Calu3 (cell line): ENCODE results near the gene TAS1R3. TPM values are rescaled to one million over a fixed set of nuclear protein-coding genes. Genes with fewer than 3 reads are reported as not detected.

Source experiments
- BruUV-seq: library from RNA; stranded (reverse); fragments of 400-500 nt; replicated peaks from 2 replicates; lab custom pipeline; 2021; lab: Mats Ljungman, UMichigan
- CTCF ChIA-PET: fragments of 300-600 bp; sonication (Branson Sonifier 250); formaldehyde crosslinking; loops from one replicate; lab custom pipeline; 2022; ENCODE audit warnings: antibody characterized with exemption; lab: Charles Lee
- DNase-seq: peaks from one replicate; pipeline ENCODE4 v3.0.0; 2022
- H3K27ac Mint-ChIP-seq: one replicate; pipeline ENCODE4 v1.8.0; 2022; ENCODE audit warnings: mixed read lengths; ENCODE audit not compliant: unreplicated experiment
- H3K27me3 Mint-ChIP-seq: one replicate; pipeline ENCODE4 v1.8.0; 2022; ENCODE audit warnings: mixed read lengths; ENCODE audit not compliant: unreplicated experiment
- H3K36me3 Mint-ChIP-seq: one replicate; pipeline ENCODE4 v1.8.0; 2022; ENCODE audit warnings: mild to moderate bottlenecking, moderate library complexity, mixed read lengths; ENCODE audit not compliant: insufficient read depth, unreplicated experiment
- H3K4me1 Mint-ChIP-seq: one replicate; pipeline ENCODE4 v1.8.0; 2022; ENCODE audit warnings: mild to moderate bottlenecking, low read depth, mixed read lengths; ENCODE audit not compliant: unreplicated experiment
- H3K4me3 Mint-ChIP-seq: one replicate; pipeline ENCODE4 v1.8.0; 2022; ENCODE audit warnings: mild to moderate bottlenecking, low read depth, moderate library complexity, mixed read lengths; ENCODE audit not compliant: unreplicated experiment
- H3K9me3 Mint-ChIP-seq: one replicate; pipeline ENCODE4 v1.8.0; 2022; ENCODE audit warnings: low read depth, mixed read lengths; ENCODE audit not compliant: unreplicated experiment
- intact Hi-C: fragments of 100-400 bp; cut with micrococcal nuclease; formaldehyde crosslinking; loops from one replicate; pipeline ENCODE4 v1.10.0; 2022; ENCODE audit not compliant: unreplicated experiment
- total RNA-seq: library from RNA; stranded (reverse); gene quantifications from 2 replicates; pipeline ENCODE4 v1.2.3, GENCODE V29; 2022
- TF ChIP-seq, protein P1 (sequence below): fragments of 200-600 bp; IDR thresholded peaks from one replicate; pipeline ENCODE4 v1.8.0; 2022; ENCODE audit warnings: antibody characterized with exemption; ENCODE audit not compliant: unreplicated experiment

TAS1R3 gene
- total RNA-seq, 1 experiment from 2014 or later, result 0.42 TPM

DNA sequence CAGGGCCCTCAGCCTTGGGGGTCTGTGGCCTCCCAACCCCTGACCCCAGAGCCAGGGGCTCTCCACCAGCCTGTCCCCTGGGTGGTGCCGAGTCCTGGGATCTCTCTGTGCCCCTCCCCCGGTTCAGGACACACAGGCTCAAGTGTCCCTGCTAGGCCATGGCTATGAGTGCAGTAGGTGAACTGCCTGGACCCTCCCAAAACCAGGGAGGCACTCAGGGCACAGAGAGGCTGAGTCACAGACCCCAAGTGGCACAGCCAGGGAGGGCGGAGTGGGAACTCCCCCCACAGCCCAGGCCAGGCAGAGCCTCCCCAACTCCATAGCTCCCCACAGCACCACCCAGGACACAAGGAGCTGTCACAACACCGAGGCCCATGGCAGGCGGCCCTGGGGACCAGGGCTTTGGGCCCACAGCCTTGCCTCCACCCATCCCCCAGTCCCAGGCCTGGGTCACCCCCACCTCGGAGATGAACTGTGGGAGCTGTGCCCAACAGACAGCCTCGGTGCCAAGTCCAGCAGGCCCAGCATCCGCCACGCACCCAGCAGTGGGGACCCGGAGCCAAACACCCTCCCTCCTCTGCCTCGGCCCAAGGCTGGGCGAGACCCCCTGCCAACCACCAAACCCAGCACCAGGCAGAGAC is 14.9 kb downstream of the TAS1R3 start:
- BruUV-seq, result no TSS peak
- intact Hi-C loops, result no loop called here
- H3K27ac Mint-ChIP-seq, result peak overlapping the region; percentile 79
- H3K36me3 Mint-ChIP-seq, result peaks cover 52% of the 10 kb centered on the region
- TF ChIP-seq, protein P1, sequence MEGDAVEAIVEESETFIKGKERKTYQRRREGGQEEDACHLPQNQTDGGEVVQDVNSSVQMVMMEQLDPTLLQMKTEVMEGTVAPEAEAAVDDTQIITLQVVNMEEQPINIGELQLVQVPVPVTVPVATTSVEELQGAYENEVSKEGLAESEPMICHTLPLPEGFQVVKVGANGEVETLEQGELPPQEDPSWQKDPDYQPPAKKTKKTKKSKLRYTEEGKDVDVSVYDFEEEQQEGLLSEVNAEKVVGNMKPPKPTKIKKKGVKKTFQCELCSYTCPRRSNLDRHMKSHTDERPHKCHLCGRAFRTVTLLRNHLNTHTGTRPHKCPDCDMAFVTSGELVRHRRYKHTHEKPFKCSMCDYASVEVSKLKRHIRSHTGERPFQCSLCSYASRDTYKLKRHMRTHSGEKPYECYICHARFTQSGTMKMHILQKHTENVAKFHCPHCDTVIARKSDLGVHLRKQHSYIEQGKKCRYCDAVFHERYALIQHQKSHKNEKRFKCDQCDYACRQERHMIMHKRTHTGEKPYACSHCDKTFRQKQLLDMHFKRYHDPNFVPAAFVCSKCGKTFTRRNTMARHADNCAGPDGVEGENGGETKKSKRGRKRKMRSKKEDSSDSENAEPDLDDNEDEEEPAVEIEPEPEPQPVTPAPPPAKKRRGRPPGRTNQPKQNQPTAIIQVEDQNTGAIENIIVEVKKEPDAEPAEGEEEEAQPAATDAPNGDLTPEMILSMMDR, result no peak
- no peaks in the 10 kb centered on the region for H3K9me3 Mint-ChIP-seq
- H3K4me3 Mint-ChIP-seq, result peak overlapping the region; percentile 80
- no peak for DNase-seq
- H3K4me1 Mint-ChIP-seq, result peaks cover 24% of the 10 kb centered on the region
- CTCF ChIA-PET, result interaction anchor here (0.6 kb wide), 1 partner anchor 29 kb away, joined by 3 read pairs; the partner anchor contains the start of gene AURKAIP1
- no peaks in the 10 kb centered on the region for H3K27me3 Mint-ChIP-seq

DNA sequence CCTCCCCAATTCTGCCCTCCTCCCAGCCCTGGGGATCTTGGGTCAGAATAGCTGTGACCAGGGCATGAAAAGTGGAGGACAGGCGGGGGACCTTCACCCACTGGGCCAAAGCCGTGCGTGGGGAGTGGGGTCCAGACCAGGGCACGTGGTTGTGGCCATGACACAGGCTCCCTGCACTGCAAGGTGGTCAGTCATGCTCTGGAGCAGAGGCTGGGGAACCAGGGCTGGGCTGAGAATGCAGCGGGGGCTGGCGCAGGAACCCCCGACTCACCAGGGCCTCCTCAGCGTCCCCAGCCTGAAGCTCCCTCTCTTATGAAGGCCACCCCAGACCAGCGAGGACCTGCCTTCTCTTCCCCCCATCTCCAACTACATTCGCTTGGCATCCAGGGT is 15.4 kb downstream of the TAS1R3 start:
- intact Hi-C loops, result no loop called here
- TF ChIP-seq, protein P1, result no peak
- Mint-ChIP-seq H3K9me3 (no peaks in the 10 kb centered on the region), H3K36me3 (peaks cover 48% of the 10 kb centered on the region), H3K4me1 (peaks cover 24% of the 10 kb centered on the region), H3K4me3 (peak overlapping the region; percentile 80), H3K27ac (peak overlapping the region; percentile 79), H3K27me3 (no peaks in the 10 kb centered on the region)
- CTCF ChIA-PET, result no interaction called here
- no TSS peak for BruUV-seq
- DNase-seq, result no peak

DNA sequence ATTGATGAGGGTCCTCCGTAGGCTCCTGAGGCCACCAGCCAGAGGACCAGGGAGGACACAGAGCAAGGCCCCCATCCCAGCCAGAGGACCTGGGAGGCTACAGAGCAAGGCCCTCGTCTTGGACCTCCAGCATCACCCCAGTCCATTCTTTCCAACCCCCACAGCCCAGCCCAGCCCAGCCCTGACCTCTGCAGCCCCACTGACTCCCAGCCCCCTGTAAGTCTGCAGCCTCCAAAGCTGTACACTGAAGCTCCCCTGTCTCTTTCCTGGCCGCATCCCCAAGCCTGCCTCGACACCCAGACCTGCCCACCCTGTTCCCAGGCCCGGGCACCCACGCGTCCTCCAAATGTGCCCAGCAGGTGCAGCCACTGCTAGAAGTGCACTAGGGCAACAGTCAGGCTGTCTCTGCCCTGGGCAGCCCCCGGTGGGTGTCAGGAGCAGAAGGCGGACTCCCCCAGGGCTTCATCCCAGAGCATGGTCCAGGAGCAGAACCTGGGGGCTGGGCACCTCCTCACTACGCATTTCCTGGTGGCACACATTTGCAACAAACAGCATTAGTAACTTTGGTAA is 16.0 kb downstream of the TAS1R3 start:
- H3K9me3 Mint-ChIP-seq, result no peaks in the 10 kb centered on the region
- TF ChIP-seq, protein P1, result no peak
- peak overlapping the region; percentile 80 for H3K4me3 Mint-ChIP-seq
- intact Hi-C loops, result no loop called here
- H3K27ac Mint-ChIP-seq, result peak overlapping the region; percentile 79
- peaks cover 24% of the 10 kb centered on the region for H3K4me1 Mint-ChIP-seq
- H3K36me3 Mint-ChIP-seq, result peaks cover 51% of the 10 kb centered on the region
- no peak for DNase-seq
- BruUV-seq, result no TSS peak
- CTCF ChIA-PET, result interaction anchor here (1.6 kb wide), 1 partner anchor 56 kb away, joined by 4 read pairs; no protein-coding TSS in a partner anchor
- H3K27me3 Mint-ChIP-seq, result no peaks in the 10 kb centered on the region

DNA sequence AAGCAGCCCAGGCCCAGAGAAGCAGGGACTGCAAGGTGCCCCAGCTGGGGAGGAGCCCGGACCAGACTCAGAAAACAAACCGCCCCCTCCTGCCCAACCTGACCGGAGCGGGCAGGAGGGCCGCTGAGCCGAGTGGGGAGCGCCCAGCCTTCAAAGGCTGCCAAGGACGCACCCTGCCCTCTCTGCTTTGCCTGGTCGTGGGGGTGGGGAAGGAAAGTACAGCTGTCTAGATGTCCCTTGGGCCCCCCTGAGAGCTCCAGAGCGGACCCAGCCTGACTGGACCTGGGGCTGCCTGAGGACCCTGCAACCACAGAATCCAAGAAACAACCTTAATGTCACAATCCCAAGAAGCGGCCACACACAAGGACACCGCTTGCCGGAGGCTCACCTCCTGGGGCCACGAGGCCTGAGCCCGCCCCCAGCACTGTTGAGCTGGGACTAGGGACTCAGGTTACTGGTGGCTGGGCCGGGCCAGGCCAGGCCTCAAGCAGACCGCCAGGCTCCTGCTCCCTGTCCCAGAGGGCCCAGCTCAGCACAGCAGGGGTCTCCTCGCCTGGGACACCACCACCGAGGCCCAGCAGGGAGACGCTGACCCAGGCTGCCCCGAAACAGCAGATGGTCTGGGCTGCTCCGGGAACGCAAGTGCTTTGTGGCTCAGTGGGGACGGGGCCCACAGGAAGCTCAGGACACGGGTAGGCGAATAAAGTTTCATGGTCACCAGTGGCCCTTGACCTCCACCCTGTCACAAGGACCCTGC is 16.8 kb downstream of the TAS1R3 start:
- intact Hi-C loops, result no loop called here
- Mint-ChIP-seq H3K36me3 (peaks cover 58% of the 10 kb centered on the region), H3K9me3 (no peaks in the 10 kb centered on the region), H3K27ac (peak overlapping the region; percentile 79), H3K27me3 (no peaks in the 10 kb centered on the region), H3K4me1 (peaks cover 19% of the 10 kb centered on the region), H3K4me3 (peak overlapping the region; percentile 80)
- TSS peak; percentile 48 for BruUV-seq
- CTCF ChIA-PET, result interaction anchor here (1.6 kb wide), 1 partner anchor 56 kb away, joined by 4 read pairs; no protein-coding TSS in a partner anchor
- DNase-seq, result peak; percentile 54
- TF ChIP-seq, protein P1, result no peak
